Measurements from ENCODE around the gene ASTN2. TPM values are rescaled to one million over a fixed set of nuclear protein-coding genes. Genes with fewer than 3 reads are reported as not detected.
A peak's percentile ranks its signal among the peaks of the same experiment; 100 is the strongest.

The ASTN2 gene
- total and polyA plus RNA-seq, 9 of the 15 experiments (the other 6 are each of a cell fraction or from before 2014, with no cell fraction given), result 0.56 to 3.5 (median 1.9) TPM

GRCh38 chr9:116466271-116467235, 948.3 kb downstream of the ASTN2 start (continued):
- TF ChIP-seq ATF3 (IDR thresholded peaks at IDR 0.05) (no peak), ATF3 (CRISPR knock-in tag; conservative IDR thresholded peaks at IDR 0.05) (no peak), CHD4 (IDR thresholded peaks at IDR 0.05; ENCODE audit: insufficient read depth, insufficient replicate concordance, low read depth, low read length, poor library complexity, severe bottlenecking) (no peak), NR2C1 (IDR thresholded peaks at IDR 0.05) (peak; percentile 13; the same call in 1 of the 2 replicates), NR2C1 (tag; IDR thresholded peaks at IDR 0.05) (peak; percentile 66), HDAC1 (IDR thresholded peaks at IDR 0.05) (peak in 1 of 2 experiments; percentile 71; a peak in 2 of 4 replicates), GTF2A2 (tag; IDR thresholded peaks at IDR 0.05) (0 out of 2 replicates have a peak, but pooled peaks have one; percentile 50), MYNN (IDR thresholded peaks at IDR 0.05) (peak; percentile 78; the same call in 1 of the 2 replicates), MYNN (CRISPR knock-in tag; IDR thresholded peaks at IDR 0.05) (no peak), ATF1 (CRISPR knock-in tag; IDR thresholded peaks at IDR 0.05) (no peak), ATF1 (tag; IDR thresholded peaks at IDR 0.05) (peak; percentile 96), MECOM (CRISPR knock-in tag; IDR thresholded peaks at IDR 0.05) (no peak), MCM5 (IDR thresholded peaks at IDR 0.05; ENCODE audit: low read depth) (no peak), SMC3 (conservative IDR thresholded peaks at IDR 0.05; ENCODE audit: insufficient read depth, low read depth, low read length) (no peak), FUS (optimal IDR thresholded peaks at IDR 0.05; ENCODE audit: low read depth, low read length) (no peak), MYC (IDR thresholded peaks at IDR 0.05; ENCODE audit: low read depth, low read length) (peak; percentile 64; the same call in 1 of the 2 replicates), MYC (CRISPR knock-in tag; IDR thresholded peaks at IDR 0.05; ENCODE audit: borderline replicate concordance, low read depth) (no peak), ZNF57 (CRISPR knock-in tag; IDR thresholded peaks at IDR 0.05) (no peak), TAF15 (IDR thresholded peaks at IDR 0.05; ENCODE audit: low read depth, low read length) (no peak), ZNF277 (CRISPR knock-in tag; IDR thresholded peaks at IDR 0.05; ENCODE audit: borderline replicate concordance) (no peak), ARID3A (IDR thresholded peaks at IDR 0.05; ENCODE audit: borderline replicate concordance, low read depth, low read length) (no peak), NCOR1 (IDR thresholded peaks at IDR 0.05) (peak; percentile 91), NFXL1 (CRISPR knock-in tag; IDR thresholded peaks at IDR 0.05) (no peak), ZNF436 (CRISPR knock-in tag; IDR thresholded peaks at IDR 0.05) (no peak), ZBTB9 (CRISPR knock-in tag; IDR thresholded peaks at IDR 0.05) (peak; percentile 36)

All from K562 (cell line).